Esophagus squamous epithelium (tissue), 5 donors: ENCODE data around the gene ZNF579. TPM values are rescaled to one million over a fixed set of nuclear protein-coding genes. Genes with fewer than 3 reads are reported as not detected.
A peak's percentile ranks its signal among the peaks of the same experiment; 100 is the strongest.

Experiments
- DNase-seq: peaks from one replicate; lab custom pipeline; 2025; lab: John Stamatoyannopoulos, UW
- H3K27ac ChIP-seq, 4 donors: fragments of 200-600 bp; sonication (generic); one replicate each; pipeline ENCODE4 v1.5.1; 2016 to 2019; ENCODE audit warnings: mild to moderate bottlenecking in 1 of 4
- H3K27me3 ChIP-seq, 4 donors: fragments of 200-600 bp; sonication (generic); 1 replicate in 3 of 4; 2 replicates in 1 of 4; pipeline versions ENCODE4 v1.5.1 to v1.6.0; 2017 to 2021; ENCODE audit warnings: antibody characterized with exemption in 1 of 4
- H3K36me3 ChIP-seq, 3 donors: fragments of 200-600 bp; sonication (generic); one replicate each; pipeline ENCODE4 v1.5.1; 2016 to 2019
- H3K4me1 ChIP-seq, 3 donors: fragments of 200-600 bp; sonication (generic); one replicate each; pipeline ENCODE4 v1.5.1; 2017 to 2019
- H3K4me3 ChIP-seq, 4 donors: fragments of 200-600 bp; sonication (generic); 1 replicate in 3 of 4; 2 replicates in 1 of 4; pipeline ENCODE4 v1.5.1; 2016 to 2019; ENCODE audit warnings: mild to moderate bottlenecking in 2 of 4, moderate library complexity in 1 of 4
- H3K9me3 ChIP-seq, 3 donors: fragments of 200-600 bp; sonication (generic); one replicate each; pipeline ENCODE4 v1.5.1; 2016 to 2019
- CTCF ChIP-seq, 6 experiments: fragments of 450-650 bp in 4 of 6; fragments of 200-600 bp in 2 of 6; sonication (generic) in 2 of 6; IDR thresholded peaks; one replicate each; pipeline ENCODE4 v1.5.1; 2016 to 2019; ENCODE audit warnings: antibody characterized with exemption in 6 of 6, mild to moderate bottlenecking in 4 of 6, moderate library complexity in 4 of 6
- POLR2A ChIP-seq, 4 donors: fragments of 450-650 bp; IDR thresholded peaks; one replicate each; pipeline ENCODE4 v1.6.1; 2017; ENCODE audit warnings: antibody characterized with exemption in 4 of 4, mild to moderate bottlenecking in 4 of 4, moderate library complexity in 3 of 4
- WGBS, 2 donors: methylation state at CpG; one replicate each; pipeline ENCODE4 v1.1.5; 2018; 5-methylcytosine and 5-hydroxymethylcytosine counted together
- intact Hi-C: fragments of 100-400 bp; cut with DNase I; formaldehyde crosslinking; loops from one replicate; pipeline ENCODE4 v1.15.0; 2022
- total RNA-seq, 4 donors: library from RNA; depleted of rRNA; stranded (reverse); fragments of >200 nt; gene quantifications; one replicate each; pipeline ENCODE4 v1.1.0, GENCODE V29; 2016
- donor health status: DM: yes; HTN: yes; CAD: no.

ZNF579 gene
- total RNA-seq, 4 donors from 2014 or later: 0.75 to 3.0 (median 2.2) TPM

- DNase-seq: no peak
- Histone ChIP-seq H3K4me1 (peaks cover 2 to 38% (median 9%) of the 10 kb centered on the region in 3 donors), H3K36me3 (peaks cover 14 to 47% (median 15%) of the 10 kb centered on the region in 3 donors), H3K4me3 (no peak overlapping the region), H3K27me3 (no peaks in the 10 kb centered on the region), H3K9me3 (no peaks in the 10 kb centered on the region), H3K27ac (peak overlapping the region in 1 of 4 donors; percentile 28)
- TF ChIP-seq POLR2A (IDR thresholded peaks at IDR 0.05): no peak
- TF ChIP-seq CTCF (IDR thresholded peaks at IDR 0.05): no peak
- 84 to 97% methylated on average over 4 to 11 of the region's 12 CpGs for WGBS, 2 donors
- intact Hi-C loops: no loop called here
Measured at GRCh38 chr19:55620410-55621204, 40.0 kb upstream of the ZNF579 start.

DNA sequence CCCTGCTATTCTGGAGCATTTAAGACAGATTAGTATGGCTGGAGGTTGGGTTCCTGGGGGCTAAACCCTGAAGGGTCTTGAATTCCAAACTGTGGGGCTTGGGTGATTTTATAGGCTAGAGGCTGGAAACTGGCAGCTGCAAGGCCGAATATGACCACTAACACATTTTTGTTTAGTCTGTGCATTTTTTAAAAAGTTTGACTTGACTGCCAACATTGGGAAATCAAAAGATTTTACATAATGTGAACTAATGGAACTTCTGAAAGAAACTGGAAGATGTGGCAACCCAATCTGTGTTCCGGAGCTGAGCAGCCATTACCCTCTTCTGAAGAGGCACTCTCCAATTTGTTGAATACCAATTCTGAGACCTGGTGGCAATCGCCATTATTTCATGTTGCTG, 38.6 kb upstream of the ZNF579 start:
- 74 to 79% methylated on average over 3 of the region's 3 CpGs for WGBS, 2 donors
- intact Hi-C loops: no loop called here
- Histone ChIP-seq H3K4me1 (peaks cover 2 to 30% (median 4%) of the 10 kb centered on the region in 3 donors), H3K27ac (peak overlapping the region in 3 of 4 donors; percentile 5 to 39 (median 10)), H3K36me3 (peaks cover 14 to 60% (median 26%) of the 10 kb centered on the region in 3 donors), H3K9me3 (no peaks in the 10 kb centered on the region), H3K4me3 (no peak overlapping the region), H3K27me3 (no peaks in the 10 kb centered on the region)
- DNase-seq: no peak
- TF ChIP-seq CTCF (IDR thresholded peaks at IDR 0.05): no peak
- TF ChIP-seq POLR2A (IDR thresholded peaks at IDR 0.05): no peak

GRCh38 chr19:55618426-55618825, 37.8 kb upstream of the ZNF579 start:
- peak overlapping the region in 2 of 4 donors; percentile 5 to 55 for H3K27ac ChIP-seq
- intact Hi-C loops: no loop called here
- DNase-seq: no peak
- H3K9me3 ChIP-seq: no peaks in the 10 kb centered on the region
- 73 to 84% methylated on average over 7 of the region's 7 CpGs for WGBS, 2 donors
- no peak for TF ChIP-seq POLR2A (IDR thresholded peaks at IDR 0.05)
- TF ChIP-seq CTCF (IDR thresholded peaks at IDR 0.05): no peak
- no peak overlapping the region for H3K4me3 ChIP-seq
- H3K36me3 ChIP-seq: peaks cover 14 to 69% (median 26%) of the 10 kb centered on the region in 3 donors
- H3K27me3 ChIP-seq: no peaks in the 10 kb centered on the region
- peaks cover 2 to 23% (median 4%) of the 10 kb centered on the region in 3 donors for H3K4me1 ChIP-seq

- DNase-seq: no peak
- TF ChIP-seq POLR2A (IDR thresholded peaks at IDR 0.05) (no peak), CTCF (IDR thresholded peaks at IDR 0.05) (no peak)
- intact Hi-C loops: no loop called here
- Histone ChIP-seq H3K27me3 (no peaks in the 10 kb centered on the region), H3K36me3 (peaks cover 14 to 68% (median 26%) of the 10 kb centered on the region in 3 donors), H3K27ac (peak overlapping the region in 1 of 4 donors; percentile 27), H3K4me3 (no peak overlapping the region), H3K4me1 (peaks cover 2 to 19% (median 4%) of the 10 kb centered on the region in 3 donors), H3K9me3 (no peaks in the 10 kb centered on the region)
- 70 to 94% methylated on average over 6 to 7 of the region's 8 CpGs for WGBS, 2 donors
Measured at GRCh38 chr19:55617426-55617825, 36.8 kb upstream of the ZNF579 start.

DNA sequence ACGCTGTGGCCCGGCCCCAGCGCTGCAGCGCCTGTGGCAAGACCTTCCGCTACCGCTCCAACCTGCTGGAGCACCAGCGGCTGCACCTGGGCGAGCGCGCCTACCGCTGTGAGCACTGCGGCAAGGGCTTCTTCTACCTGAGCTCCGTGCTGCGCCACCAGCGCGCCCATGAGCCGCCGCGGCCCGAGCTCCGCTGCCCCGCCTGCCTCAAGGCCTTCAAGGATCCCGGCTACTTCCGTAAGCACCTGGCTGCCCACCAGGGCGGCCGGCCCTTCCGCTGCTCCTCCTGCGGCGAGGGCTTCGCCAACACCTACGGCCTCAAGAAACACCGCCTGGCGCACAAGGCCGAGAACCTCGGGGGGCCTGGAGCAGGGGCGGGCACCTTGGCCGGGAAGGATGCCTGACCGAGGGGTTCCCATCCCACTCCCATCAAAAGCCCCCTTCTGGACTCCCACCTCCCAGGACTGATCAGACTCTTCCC, 35.8 kb upstream of the ZNF579 start:
- TF ChIP-seq CTCF (IDR thresholded peaks at IDR 0.05) (no peak), POLR2A (IDR thresholded peaks at IDR 0.05) (no peak)
- DNase-seq: no peak
- H3K36me3 ChIP-seq: peaks cover 11 to 63% (median 26%) of the 10 kb centered on the region in 3 donors

More for the DNA sequence above, 35.8 kb upstream of the ZNF579 start:
- WGBS, 2 donors: 93 to 95% methylated on average over 7 to 8 of the region's 38 CpGs
- intact Hi-C loops: no loop called here
- no peaks in the 10 kb centered on the region for H3K9me3 ChIP-seq
- peaks cover 2 to 26% (median 4%) of the 10 kb centered on the region in 3 donors for H3K4me1 ChIP-seq
- H3K27me3 ChIP-seq: no peaks in the 10 kb centered on the region
- H3K27ac ChIP-seq: no peak overlapping the region
- no peak overlapping the region for H3K4me3 ChIP-seq
